Osteoblast (primary cell): ENCODE data around the gene MPHOSPH8. TPM values are rescaled to one million over a fixed set of nuclear protein-coding genes. Genes with fewer than 3 reads are reported as not detected.
"Not testable (repeated sequence)": the region's sequence is repeated elsewhere in the genome, so short reads cannot be mapped to it uniquely, and the experiment has no call there.

Experiments used
- DNase-seq: peaks from one replicate; pipeline ENCODE4 v3.0.0; 2011; ENCODE audit warnings: low spot score, mixed read lengths; ENCODE audit not compliant: insufficient read length; ENCODE audit errors: missing footprints
- H2AFZ ChIP-seq: 2 replicates; pipeline ENCODE4 v1.6.0; 2011; ENCODE audit warnings: mild to moderate bottlenecking, low read length
- H3K27ac ChIP-seq: 2 replicates; pipeline ENCODE4 v1.5.1; 2011; ENCODE audit warnings: mild to moderate bottlenecking, low read depth, low read length, moderate library complexity
- H3K27me3 ChIP-seq: 2 replicates; pipeline ENCODE4 v1.6.0; 2012; ENCODE audit warnings: mild to moderate bottlenecking, control low read depth, inconsistent platforms, low read length, moderate library complexity; ENCODE audit not compliant: insufficient read depth
- H3K36me3 ChIP-seq: 2 replicates; pipeline ENCODE4 v1.5.1; 2011; ENCODE audit warnings: mild to moderate bottlenecking, low read length, control low read depth, moderate library complexity; ENCODE audit not compliant: insufficient read depth
- H3K4me1 ChIP-seq: 2 replicates; pipeline ENCODE4 v1.5.1; 2011; ENCODE audit warnings: mild to moderate bottlenecking, low read length, control low read depth, moderate library complexity; ENCODE audit not compliant: insufficient read depth
- H3K4me2 ChIP-seq: 2 replicates; pipeline ENCODE4 v1.6.0; 2011; ENCODE audit warnings: mild to moderate bottlenecking, low read length; ENCODE audit not compliant: insufficient read depth
- H3K4me3 ChIP-seq: fragments of 200-600 bp; sonication (generic); 3 replicates; pipeline ENCODE4 v1.5.1; 2012; ENCODE audit warnings: mild to moderate bottlenecking, low read length, inconsistent platforms; ENCODE audit not compliant: insufficient read depth
- H3K79me2 ChIP-seq: 2 replicates; pipeline ENCODE4 v1.6.0; 2012; ENCODE audit warnings: mild to moderate bottlenecking, low read length, control low read depth, inconsistent platforms; ENCODE audit not compliant: insufficient read depth
- H3K9me3 ChIP-seq: 2 replicates; pipeline ENCODE4 v1.5.1; 2011; ENCODE audit warnings: low read depth, low read length, control low read depth
- H4K20me1 ChIP-seq: 2 replicates; pipeline ENCODE4 v1.6.0; 2012; ENCODE audit warnings: mild to moderate bottlenecking, low read length, control low read depth; ENCODE audit not compliant: insufficient read depth
- CTCF ChIP-seq: IDR thresholded peaks from 2 replicates; pipeline ENCODE4 v1.5.1; 2011; ENCODE audit warnings: mild to moderate bottlenecking, low read depth, low read length, moderate library complexity; ENCODE audit errors: extremely low read depth
- total RNA-seq: library from RNA; depleted of rRNA; stranded (reverse); fragments of >200 nt; gene quantifications from 2 replicates; pipeline ENCODE4 v1.2.3, GENCODE V29; 2012

Gene MPHOSPH8
- total RNA-seq, 1 donor = 11.2 TPM

DNA sequence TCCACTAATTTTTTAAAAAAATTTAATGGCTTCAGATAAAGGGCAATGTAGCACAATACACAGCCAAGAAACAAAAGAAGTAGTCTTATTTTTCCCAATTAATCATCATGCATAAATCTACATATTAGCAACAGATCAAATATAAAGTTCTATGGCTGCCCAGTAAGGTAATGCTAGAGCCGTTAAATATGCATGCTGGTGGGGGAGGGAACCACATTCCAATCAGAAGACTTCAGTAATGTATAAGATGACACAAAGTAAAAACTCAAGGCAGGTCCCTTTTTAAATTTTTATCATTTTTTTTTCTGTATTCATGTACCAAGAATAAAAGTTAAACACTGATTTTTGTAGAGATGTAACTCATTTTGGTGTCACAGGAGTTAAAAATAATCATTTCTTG is 62.0 kb downstream of the MPHOSPH8 start:
- Histone ChIP-seq H4K20me1 (no peaks in the 10 kb centered on the region), H2AFZ (no peak overlapping the region), H3K27me3 (no peaks in the 10 kb centered on the region), H3K9me3 (no peaks in the 10 kb centered on the region), H3K4me3 (no peak overlapping the region), H3K36me3 (no peaks in the 10 kb centered on the region), H3K27ac (no peak overlapping the region), H3K79me2 (peaks cover 7% of the 10 kb centered on the region), H3K4me2 (no peak overlapping the region), H3K4me1 (no peaks in the 10 kb centered on the region)
- DNase-seq = no peak
- TF ChIP-seq CTCF = no peak

- Histone ChIP-seq H3K4me2 (no peak overlapping the region), H3K4me1 (no peaks in the 10 kb centered on the region), H3K9me3 (no peaks in the 10 kb centered on the region), H3K4me3 (no peak overlapping the region), H2AFZ (no peak overlapping the region), H3K27me3 (no peaks in the 10 kb centered on the region), H3K27ac (no peak overlapping the region), H3K36me3 (no peaks in the 10 kb centered on the region), H3K79me2 (peaks cover 7% of the 10 kb centered on the region), H4K20me1 (no peaks in the 10 kb centered on the region)
- no peak for DNase-seq
- no peak for TF ChIP-seq CTCF
These were observed 62.4 kb downstream of the MPHOSPH8 start for GRCh38 chr13:19695829-19696228.

GRCh38 chr13:19700963-19701362 is 67.5 kb downstream of the MPHOSPH8 start:
- H4K20me1 ChIP-seq, H3K9me3 ChIP-seq, DNase-seq, H3K4me1 ChIP-seq, H3K4me3 ChIP-seq, H2AFZ ChIP-seq, H3K27me3 ChIP-seq, H3K4me2 ChIP-seq, H3K27ac ChIP-seq, H3K79me2 ChIP-seq, H3K36me3 ChIP-seq: not testable (repeated sequence)

- H3K4me2 ChIP-seq, H2AFZ ChIP-seq, H3K9me3 ChIP-seq, H3K27me3 ChIP-seq, H3K36me3 ChIP-seq, H3K27ac ChIP-seq, H3K4me3 ChIP-seq, H3K4me1 ChIP-seq, H4K20me1 ChIP-seq, H3K79me2 ChIP-seq, DNase-seq: not testable (repeated sequence)
These were observed 68.2 kb downstream of the MPHOSPH8 start for GRCh38 chr13:19701619-19702018.

DNA sequence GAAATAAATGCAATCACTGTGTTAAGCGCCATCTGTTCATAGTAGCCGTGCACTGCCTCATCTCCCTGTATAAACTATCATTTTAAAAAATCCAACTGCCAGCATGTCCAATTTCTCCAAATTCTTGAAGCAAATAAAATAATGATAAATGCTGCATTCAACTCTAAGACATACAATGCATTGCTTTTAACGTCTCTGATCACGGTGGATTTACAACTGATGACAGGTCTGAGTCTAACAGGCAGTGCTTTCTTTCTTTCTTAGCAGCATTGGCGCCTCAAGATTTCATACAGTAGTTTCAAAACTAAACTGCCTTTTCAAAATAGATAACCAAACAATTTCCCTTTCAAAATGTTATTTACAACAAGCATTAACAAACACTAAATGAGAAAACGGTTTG is 70.8 kb downstream of the MPHOSPH8 start:
- not testable (repeated sequence) for H3K79me2 ChIP-seq, H3K36me3 ChIP-seq, DNase-seq, H4K20me1 ChIP-seq, H2AFZ ChIP-seq, H3K4me2 ChIP-seq, H3K4me3 ChIP-seq, H3K9me3 ChIP-seq, H3K27me3 ChIP-seq, H3K4me1 ChIP-seq, H3K27ac ChIP-seq

- not testable (repeated sequence) for H3K4me2 ChIP-seq, H3K4me1 ChIP-seq, DNase-seq, H3K36me3 ChIP-seq, H3K9me3 ChIP-seq, H3K27ac ChIP-seq, H3K4me3 ChIP-seq, H3K27me3 ChIP-seq, H3K79me2 ChIP-seq, H4K20me1 ChIP-seq, H2AFZ ChIP-seq
These were observed 75.6 kb downstream of the MPHOSPH8 start for GRCh38 chr13:19709039-19709438.

DNA sequence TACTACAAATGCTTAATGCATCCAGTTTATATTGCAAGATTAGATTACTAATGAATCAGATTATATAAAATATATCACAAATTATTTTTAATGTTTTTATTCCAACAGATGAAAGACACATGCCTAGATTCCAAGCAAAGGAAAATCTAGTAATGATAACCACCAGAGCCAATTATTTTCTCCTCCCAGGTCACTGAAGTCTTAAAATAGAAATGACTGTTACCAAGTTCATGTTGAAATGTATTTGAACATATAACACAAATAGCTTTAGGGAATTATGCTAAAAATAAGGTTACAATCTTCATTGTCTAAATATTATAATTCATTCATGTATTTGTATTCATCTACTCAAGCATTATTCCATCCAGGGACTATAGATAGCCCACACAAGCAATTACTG is 76.3 kb downstream of the MPHOSPH8 start:
- H4K20me1 ChIP-seq, H3K4me1 ChIP-seq, H3K36me3 ChIP-seq, DNase-seq, H3K27ac ChIP-seq, H3K4me2 ChIP-seq, H3K27me3 ChIP-seq, H2AFZ ChIP-seq, H3K79me2 ChIP-seq, H3K4me3 ChIP-seq, H3K9me3 ChIP-seq: not testable (repeated sequence)
